Activated naive CD8-positive, alpha-beta T cell (primary cell): Measurements from ENCODE around the gene SSU72.
"Not testable (repeated sequence)": the region's sequence is repeated elsewhere in the genome, so short reads cannot be mapped to it uniquely, and the experiment has no call there.

Experiments used
- H3K27ac Mint-ChIP-seq: one replicate; pipeline ENCODE4 v1.8.0; 2021; ENCODE audit warnings: mixed read lengths
- H3K27me3 Mint-ChIP-seq: one replicate; pipeline ENCODE4 v1.8.0; 2021; ENCODE audit warnings: mixed read lengths
- H3K36me3 Mint-ChIP-seq: one replicate; pipeline ENCODE4 v1.8.0; 2021; ENCODE audit warnings: mixed read lengths
- H3K4me1 Mint-ChIP-seq: one replicate; pipeline ENCODE4 v1.8.0; 2021; ENCODE audit warnings: low read depth, mixed read lengths
- H3K4me3 Mint-ChIP-seq: one replicate; pipeline ENCODE4 v1.8.0; 2021; ENCODE audit warnings: mild to moderate bottlenecking, mixed read lengths
- H3K9me3 Mint-ChIP-seq: one replicate; pipeline ENCODE4 v1.8.0; 2021; ENCODE audit warnings: low read depth, mixed read lengths

SSU72 gene

DNA sequence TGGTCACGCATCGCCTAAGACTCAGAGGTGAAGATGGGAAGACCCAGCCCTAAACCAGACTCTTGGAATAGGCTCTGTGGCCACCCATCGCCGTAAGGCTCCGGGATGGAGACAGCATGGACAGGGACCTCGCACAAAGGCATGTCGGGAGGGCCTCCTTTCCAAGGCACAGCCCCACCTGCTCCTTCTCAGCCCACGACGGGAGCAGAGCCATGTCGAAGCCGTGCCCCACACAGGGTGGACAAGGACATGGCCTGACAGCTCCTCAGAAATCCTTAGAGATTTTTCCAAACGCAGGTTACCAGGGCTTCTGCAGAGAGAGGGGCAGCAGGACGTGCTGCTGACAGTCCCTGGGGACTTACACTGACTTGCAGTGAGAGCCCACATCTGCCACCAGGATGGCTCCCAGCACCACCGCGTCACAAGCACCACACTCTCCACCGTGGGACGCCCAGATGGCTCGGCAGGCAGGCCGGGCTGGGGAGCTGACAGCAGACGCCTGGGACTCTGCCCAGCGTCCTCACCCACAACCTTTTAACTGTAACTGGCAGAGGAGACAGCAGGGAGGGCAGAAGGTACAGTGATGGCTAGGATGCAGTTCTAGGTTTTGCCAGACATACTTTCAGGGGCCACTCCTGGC is 12.0 kb downstream of the SSU72 start:
- Mint-ChIP-seq H3K36me3 (no peaks in the 10 kb centered on the region), H3K27ac (no peak overlapping the region), H3K27me3 (no peaks in the 10 kb centered on the region), H3K4me3 (no peak overlapping the region), H3K9me3 (no peaks in the 10 kb centered on the region), H3K4me1 (peaks cover 19% of the 10 kb centered on the region)

DNA sequence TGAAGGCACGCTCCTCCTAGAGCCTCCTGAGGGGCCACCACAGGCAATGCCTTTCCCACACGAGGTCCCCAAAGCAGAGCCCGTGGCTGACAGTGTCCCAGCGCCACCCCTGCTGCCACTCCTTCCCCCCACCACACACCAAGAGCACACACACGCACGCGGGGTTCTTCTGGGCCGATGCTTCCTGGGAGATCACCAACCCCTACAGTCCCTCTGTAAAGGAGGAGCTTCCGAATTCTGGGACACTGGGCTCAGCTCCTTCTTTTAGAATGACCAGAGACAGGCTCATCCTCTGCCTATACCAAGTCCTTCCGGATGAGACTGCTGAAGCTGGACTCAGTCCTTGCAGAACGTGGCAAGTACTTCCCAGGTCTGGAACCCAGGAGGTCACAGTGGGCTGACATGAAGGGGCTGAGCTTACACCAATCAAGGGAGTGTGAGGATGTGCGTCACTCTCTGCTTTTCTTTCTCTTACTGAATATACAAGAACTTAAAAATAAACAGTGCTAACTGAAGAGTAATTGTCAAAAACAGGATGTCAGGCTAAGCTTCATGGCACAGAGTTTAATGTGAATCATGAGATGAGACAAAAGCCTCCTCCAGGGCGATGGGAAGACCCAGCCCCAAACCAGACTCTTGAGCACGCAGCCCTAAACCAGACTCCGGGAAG is 12.7 kb downstream of the SSU72 start:
- Mint-ChIP-seq H3K36me3 (no peaks in the 10 kb centered on the region), H3K27ac (peak overlapping the region; percentile 46), H3K27me3 (no peaks in the 10 kb centered on the region), H3K4me3 (no peak overlapping the region), H3K4me1 (peaks cover 12% of the 10 kb centered on the region), H3K9me3 (no peaks in the 10 kb centered on the region)

DNA sequence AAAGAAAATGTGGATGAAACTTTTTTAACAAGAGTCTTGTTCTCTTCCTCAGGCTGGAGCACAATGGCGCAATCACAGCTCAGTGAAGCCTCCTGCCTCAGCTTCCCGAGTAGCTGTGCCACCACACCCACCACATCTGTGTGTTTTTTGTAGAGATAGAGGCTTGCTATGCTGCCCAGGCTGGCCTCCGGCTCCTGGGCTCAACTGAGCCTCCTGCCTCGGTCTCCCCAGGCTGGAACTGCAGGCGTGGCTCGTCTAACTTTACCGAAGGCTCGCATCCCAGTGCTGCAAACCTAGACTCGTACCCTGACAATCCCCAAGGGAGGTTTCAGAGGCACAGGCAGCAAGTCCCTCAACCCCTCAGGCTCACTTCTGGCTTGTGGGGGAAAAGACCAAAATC is 14.5 kb downstream of the SSU72 start:
- Mint-ChIP-seq H3K27ac (no peak overlapping the region), H3K9me3 (no peaks in the 10 kb centered on the region)

DNA sequence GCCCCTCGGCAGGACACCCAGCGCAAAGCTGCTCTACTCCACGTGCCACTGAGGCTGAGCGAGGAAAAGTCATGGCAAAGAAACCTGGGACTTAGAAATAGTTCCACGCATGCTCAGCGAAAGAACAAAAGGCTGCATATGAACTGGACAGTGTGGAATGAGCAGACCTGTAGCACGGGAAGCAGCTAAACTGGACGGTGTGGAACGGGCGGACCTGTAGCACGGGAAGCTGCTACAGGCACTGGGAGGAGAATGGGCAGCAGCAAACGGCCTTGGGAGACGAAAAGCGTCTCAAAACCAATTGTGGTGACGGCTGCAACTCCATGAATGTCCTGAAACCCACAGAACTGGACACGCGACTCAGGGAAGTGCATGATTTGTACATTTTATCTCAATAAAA is 15.6 kb downstream of the SSU72 start:
- Mint-ChIP-seq H3K4me1 (no peaks in the 10 kb centered on the region), H3K4me3 (no peak overlapping the region), H3K27me3 (no peaks in the 10 kb centered on the region), H3K9me3 (no peaks in the 10 kb centered on the region), H3K27ac (peak overlapping the region; percentile 34), H3K36me3 (no peaks in the 10 kb centered on the region)

More for the DNA sequence above, 14.5 kb downstream of the SSU72 start:
- Mint-ChIP-seq H3K27me3 (no peaks in the 10 kb centered on the region), H3K4me1 (peaks cover 3% of the 10 kb centered on the region), H3K4me3 (no peak overlapping the region), H3K36me3 (no peaks in the 10 kb centered on the region)

DNA sequence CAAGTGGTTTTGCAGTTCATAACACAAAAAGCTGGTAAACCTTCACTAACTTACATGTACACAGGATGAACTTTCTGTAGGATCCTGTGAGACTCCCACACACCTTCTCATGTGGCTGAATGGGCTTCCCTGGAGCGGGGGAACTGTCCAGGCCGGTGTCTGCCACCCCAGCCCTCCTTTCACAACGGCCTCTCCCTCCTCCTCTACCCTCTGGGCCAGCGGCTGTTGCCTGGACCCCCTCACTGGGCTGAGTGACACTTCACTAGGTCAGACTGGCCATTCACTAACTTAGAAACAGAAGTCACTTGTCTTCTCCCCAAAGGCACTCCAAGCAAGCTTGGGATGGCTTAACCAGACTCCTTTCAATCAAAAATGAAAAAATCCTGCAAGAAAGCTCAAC is 16.1 kb downstream of the SSU72 start:
- Mint-ChIP-seq H3K27me3 (no peaks in the 10 kb centered on the region), H3K4me3 (no peak overlapping the region), H3K4me1 (no peaks in the 10 kb centered on the region), H3K9me3 (no peaks in the 10 kb centered on the region), H3K27ac (peak overlapping the region; percentile 34), H3K36me3 (no peaks in the 10 kb centered on the region)

DNA sequence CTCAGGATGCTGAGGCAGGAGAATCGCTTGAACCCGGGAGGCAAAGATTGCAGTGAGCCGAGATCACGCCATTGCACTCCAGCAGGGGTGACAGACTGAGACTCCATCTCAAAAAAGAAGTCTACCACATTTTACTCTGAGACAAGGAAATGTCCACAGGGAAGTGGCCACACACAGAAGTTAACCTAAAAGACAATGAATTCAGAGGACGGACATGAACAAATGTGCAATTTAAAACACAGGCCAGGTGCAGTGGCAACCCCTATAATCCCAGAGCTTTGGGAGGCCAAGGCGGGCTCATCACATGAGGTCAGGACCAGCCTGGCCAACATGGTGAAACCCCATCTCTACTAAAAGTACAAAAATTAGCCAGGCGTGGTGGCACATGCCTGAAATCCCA is 17.0 kb downstream of the SSU72 start:
- H3K4me1 Mint-ChIP-seq, H3K9me3 Mint-ChIP-seq, H3K36me3 Mint-ChIP-seq, H3K27me3 Mint-ChIP-seq, H3K4me3 Mint-ChIP-seq, H3K27ac Mint-ChIP-seq: not testable (repeated sequence)

DNA sequence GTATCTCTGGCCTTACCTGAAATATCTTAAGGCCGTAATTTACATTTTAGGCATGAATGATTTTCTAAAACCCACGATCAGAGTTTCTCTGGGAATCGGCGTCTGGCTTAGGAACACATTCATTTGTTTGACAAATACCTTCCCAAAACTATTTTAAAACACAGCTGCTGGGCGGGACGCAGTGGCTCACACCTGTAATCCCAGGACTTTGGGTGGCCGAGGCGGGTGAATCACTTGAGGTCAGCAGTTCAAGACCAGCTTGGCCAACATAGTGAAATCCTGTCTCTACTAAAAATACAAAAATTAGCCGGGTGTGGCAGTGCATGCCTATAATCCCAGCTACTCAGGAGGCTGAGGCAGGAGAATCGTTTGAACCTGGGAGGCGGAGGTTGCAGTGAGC is 17.7 kb downstream of the SSU72 start:
- H3K27ac Mint-ChIP-seq: not testable (repeated sequence)

DNA sequence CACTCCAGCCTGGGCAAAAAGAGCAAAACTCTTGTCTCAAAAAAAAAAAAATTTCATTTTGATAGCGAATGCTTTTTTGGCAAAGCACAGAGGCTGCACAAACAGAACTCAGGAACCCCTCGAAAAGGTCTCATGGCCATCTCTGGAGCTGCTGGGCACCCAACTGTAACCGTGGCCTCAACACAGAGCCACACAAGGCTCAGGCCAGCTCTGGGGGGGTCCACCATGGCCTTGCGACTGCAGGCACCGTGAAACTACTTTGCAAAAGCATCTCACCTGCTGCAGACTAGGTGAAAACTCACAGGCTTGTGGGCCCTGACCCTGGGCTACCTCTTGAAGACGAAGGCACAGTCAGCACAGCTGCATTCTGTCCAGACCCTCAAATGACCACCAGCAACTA is 18.2 kb downstream of the SSU72 start:
- Mint-ChIP-seq H3K9me3 (no peaks in the 10 kb centered on the region), H3K27me3 (no peaks in the 10 kb centered on the region), H3K27ac (no peak overlapping the region), H3K36me3 (no peaks in the 10 kb centered on the region), H3K4me1 (no peaks in the 10 kb centered on the region), H3K4me3 (no peak overlapping the region)

More for the DNA sequence above, 17.7 kb downstream of the SSU72 start:
- not testable (repeated sequence) for H3K36me3 Mint-ChIP-seq, H3K27me3 Mint-ChIP-seq, H3K4me1 Mint-ChIP-seq, H3K9me3 Mint-ChIP-seq, H3K4me3 Mint-ChIP-seq

DNA sequence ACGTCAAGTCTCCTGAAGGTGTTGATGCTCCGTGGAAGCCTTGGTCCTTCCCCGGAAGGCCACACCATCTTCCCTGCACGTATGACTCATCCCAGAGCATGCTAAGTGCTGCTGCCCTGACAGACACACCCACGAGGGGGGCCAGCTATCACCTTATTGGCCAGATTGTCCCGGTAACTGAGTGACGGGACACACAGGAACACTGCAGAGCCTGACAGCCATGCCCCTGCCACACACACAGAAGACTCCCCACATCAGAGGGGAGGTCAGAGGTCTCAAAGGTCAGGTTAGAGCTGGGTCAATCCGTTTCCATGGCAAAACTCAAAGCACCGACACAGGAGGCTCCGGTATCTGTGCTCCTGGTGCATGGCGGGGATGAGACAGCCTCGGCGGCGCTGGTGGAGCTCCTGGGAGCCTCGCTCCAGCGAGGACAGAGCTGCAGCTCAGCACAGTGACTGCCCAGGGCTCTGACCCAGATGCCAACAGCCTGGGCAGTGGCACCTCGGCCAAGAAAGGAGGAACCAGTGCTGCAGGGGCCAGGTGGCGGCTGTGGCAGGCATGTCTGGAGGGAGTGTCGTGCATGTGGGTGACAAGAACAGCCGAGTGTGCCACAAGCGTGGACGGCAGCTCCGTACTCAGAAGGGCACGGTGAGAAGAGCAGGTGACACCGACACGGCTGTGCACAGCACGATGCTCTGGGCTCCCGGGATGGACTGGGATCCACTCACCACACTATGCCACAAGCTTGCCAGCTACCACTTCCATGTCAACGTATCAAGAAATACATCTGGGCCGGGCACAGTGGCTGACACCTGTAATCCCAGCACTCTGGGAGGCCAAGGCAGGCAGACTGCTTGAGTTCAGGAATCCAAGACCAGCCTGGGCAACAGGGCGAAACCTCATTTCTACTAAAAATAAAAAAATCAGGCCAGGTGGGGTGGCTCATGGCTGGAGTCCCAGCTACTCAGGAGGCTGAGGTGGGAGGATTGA is 19.4 kb downstream of the SSU72 start:
- H3K4me1 Mint-ChIP-seq: no peaks in the 10 kb centered on the region
- H3K36me3 Mint-ChIP-seq: no peaks in the 10 kb centered on the region
- no peaks in the 10 kb centered on the region for H3K27me3 Mint-ChIP-seq
- H3K9me3 Mint-ChIP-seq: no peaks in the 10 kb centered on the region
- no peak overlapping the region for H3K4me3 Mint-ChIP-seq
- H3K27ac Mint-ChIP-seq: no peak overlapping the region

DNA sequence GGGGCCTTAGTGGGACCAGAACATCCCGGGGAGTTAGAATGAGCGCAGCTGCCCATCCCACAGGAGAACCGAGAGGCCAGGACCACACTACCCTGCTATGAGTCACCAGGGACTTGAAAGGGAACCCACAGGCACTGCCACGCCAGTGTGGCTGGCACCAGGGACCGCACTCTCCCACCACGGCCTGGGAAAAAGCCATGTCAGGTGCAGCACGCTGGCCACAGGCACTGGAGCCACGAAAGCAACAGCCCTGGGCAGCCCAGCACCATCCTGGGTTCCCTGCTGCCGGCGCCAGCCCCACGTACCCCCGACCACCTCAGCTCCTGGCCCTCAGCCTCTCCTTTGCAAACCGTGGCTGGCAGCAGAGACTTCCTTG is 20.1 kb downstream of the SSU72 start:
- no peaks in the 10 kb centered on the region for H3K9me3 Mint-ChIP-seq
- no peaks in the 10 kb centered on the region for H3K4me1 Mint-ChIP-seq
- H3K27ac Mint-ChIP-seq: no peak overlapping the region
- no peaks in the 10 kb centered on the region for H3K36me3 Mint-ChIP-seq
- H3K4me3 Mint-ChIP-seq: no peak overlapping the region
- H3K27me3 Mint-ChIP-seq: no peaks in the 10 kb centered on the region

DNA sequence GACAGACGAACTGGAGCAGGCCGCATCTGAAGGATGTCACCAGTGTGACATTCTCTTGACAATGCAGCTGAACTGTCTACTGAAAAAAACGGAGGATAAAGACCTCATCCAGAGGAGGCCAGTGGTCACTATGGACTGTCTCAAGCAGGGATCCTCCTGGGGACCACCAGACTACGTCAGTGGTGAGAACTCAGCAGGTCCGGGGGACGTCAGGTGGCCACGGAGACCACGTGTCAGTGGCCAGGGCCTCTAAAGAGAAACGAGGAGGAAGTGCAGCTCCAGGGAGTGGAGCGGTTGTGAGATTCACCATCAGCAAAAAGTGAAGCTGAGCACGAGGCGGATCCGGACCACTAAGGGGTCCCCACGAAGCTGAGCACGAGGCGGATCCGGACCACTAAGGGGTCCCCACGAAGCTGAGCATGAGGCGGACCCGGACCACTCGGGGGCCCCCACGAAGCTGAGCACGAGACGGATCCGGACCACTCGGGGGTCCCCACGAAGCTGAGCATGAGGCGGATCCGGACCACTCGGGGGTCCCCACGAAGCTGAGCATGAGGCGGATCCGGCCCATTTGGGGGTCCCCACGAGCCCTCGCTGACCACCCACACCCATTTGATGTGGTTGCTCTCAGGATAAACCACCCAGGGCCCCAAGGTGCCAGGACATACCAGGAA is 20.7 kb downstream of the SSU72 start:
- H3K27ac Mint-ChIP-seq: no peak overlapping the region
- no peaks in the 10 kb centered on the region for H3K27me3 Mint-ChIP-seq

DNA sequence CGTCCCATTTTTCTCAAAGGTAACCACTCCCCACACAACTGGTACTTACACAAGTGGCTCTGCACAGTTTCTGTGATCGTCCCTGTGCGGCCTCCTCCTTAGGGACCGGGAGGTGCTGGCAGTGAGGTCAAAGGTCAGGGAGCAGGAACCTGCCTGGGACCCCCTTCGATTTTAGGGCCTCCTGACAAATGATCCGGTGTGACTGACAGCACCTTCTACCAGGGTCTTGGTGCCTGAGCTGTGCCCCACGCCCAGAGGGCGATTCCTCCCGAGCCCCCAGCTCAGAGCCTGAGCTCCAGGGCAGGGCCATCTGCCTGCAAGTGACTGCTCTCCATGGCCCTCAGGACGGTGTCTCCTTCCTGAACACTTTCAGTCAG is 22.4 kb downstream of the SSU72 start:
- Mint-ChIP-seq H3K9me3 (no peaks in the 10 kb centered on the region), H3K36me3 (no peaks in the 10 kb centered on the region), H3K27ac (no peak overlapping the region), H3K27me3 (no peaks in the 10 kb centered on the region), H3K4me1 (peaks cover under 1% of the 10 kb centered on the region), H3K4me3 (no peak overlapping the region)

More for the DNA sequence above, 20.7 kb downstream of the SSU72 start:
- Mint-ChIP-seq H3K4me1 (no peaks in the 10 kb centered on the region), H3K9me3 (no peaks in the 10 kb centered on the region), H3K36me3 (no peaks in the 10 kb centered on the region), H3K4me3 (no peak overlapping the region)

DNA sequence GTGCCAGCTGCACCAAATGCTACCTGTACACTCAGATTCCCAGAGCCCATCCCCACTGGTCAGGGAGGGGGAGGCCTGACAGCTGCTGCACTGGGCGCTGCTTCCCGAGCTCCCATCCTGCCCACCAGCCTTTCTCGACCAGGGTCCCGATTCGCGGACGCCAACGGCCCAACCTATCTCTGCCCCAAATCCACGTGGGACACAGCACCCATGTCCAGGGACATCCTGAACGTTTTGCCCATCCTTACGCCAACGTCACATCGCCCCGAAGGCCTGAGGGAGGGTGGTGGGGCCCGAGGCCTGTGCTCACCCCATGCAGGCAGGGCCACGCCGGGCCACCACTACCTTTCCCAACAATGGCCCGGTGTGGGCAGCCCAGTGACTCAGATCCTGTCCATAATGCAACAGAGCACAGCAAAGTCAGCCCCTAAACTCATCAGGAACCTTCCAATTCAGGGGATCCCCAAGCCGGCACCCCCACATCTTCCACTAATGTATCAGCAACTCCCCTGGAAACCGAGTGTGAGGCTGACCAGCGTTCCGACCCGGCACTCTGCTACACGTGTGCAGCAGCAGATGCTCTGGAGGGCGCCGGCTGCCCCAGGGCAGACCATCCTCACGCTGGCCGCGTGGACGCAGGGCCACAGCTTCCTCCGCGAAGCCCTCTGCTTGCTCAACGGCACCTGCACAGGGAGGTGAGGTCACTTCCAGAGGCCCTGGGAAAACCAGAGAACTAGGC is 23.0 kb downstream of the SSU72 start:
- peaks cover 1% of the 10 kb centered on the region for H3K4me1 Mint-ChIP-seq
- no peaks in the 10 kb centered on the region for H3K27me3 Mint-ChIP-seq
- no peak overlapping the region for H3K27ac Mint-ChIP-seq
- no peak overlapping the region for H3K4me3 Mint-ChIP-seq
- H3K9me3 Mint-ChIP-seq: no peaks in the 10 kb centered on the region
- H3K36me3 Mint-ChIP-seq: no peaks in the 10 kb centered on the region

DNA sequence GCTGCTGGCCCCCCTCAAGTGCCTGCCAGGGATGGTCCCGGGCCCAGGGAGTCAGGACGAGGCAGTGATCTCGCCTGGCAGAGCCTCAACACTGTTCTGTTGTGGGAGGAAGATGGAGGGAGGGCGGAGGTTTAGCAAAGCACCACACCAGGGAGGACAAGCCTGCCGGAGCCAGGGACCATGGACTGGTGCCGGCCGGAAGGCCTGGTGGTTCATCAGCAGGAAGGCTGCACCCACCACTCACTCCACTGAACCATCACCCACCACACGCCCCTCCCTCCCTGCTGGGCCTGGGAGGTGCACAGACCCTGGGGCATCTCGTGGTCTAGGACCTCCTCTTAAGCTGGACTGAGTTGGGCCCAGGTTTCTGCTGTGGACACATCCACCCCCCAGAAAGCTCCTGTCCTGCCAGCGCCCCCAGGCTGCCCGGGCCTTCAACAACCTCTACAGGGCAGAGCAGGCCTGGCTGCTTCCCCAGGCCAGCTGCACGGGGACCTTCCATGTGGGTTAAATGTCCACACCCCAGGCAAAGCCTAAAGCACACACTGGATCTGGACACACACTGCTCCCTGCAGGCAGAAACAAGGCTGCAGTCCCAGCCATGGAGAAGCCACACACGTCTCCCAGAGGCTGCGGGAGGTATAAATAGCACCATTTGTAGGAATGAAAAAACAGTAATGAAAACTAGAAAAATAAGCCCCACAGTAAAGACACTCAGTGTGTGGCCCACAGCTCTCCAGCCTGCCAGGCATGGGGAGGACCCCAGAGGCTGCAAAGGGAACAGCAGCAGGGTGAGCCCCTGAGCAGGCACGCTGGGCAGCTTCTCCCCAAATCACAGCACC is 23.9 kb downstream of the SSU72 start:
- no peak overlapping the region for H3K27ac Mint-ChIP-seq
- H3K4me3 Mint-ChIP-seq: no peak overlapping the region
- H3K36me3 Mint-ChIP-seq: no peaks in the 10 kb centered on the region
- H3K9me3 Mint-ChIP-seq: no peaks in the 10 kb centered on the region
- no peaks in the 10 kb centered on the region for H3K27me3 Mint-ChIP-seq
- H3K4me1 Mint-ChIP-seq: peaks cover 1% of the 10 kb centered on the region
